Measurements from ENCODE around the gene DENND4B.

Gene DENND4B

GRCh38 chr1:153958111-153958960, 11.8 kb upstream of the DENND4B start, which contains the start of gene CRTC2:
CRTC2 (minus strand) TSS chr1:153958612; CDS start chr1:153958497, 115 bp downstream.
- no peaks in the 10 kb centered on the region for H3K27me3 ChIP-seq
- H3K4me3 ChIP-seq: peak within 1 kb of the TSS; percentile 78 to 83
- peaks cover 0 to 57% (median 49%) of the 10 kb centered on the region in 4 donors for H3K4me1 ChIP-seq
- H3K9me3 ChIP-seq: no peaks in the 10 kb centered on the region
- DNase-seq: peak; percentile 99 to 100
- intact Hi-C loops (cut with DNase I; ENCODE audit: low total_unique reads): no loop called here
- peaks cover 9 to 32% (median 28%) of the 10 kb centered on the region in 3 donors for H3K36me3 ChIP-seq
- TF ChIP-seq CTCF (IDR thresholded peaks at IDR 0.05): peak in 1 of 2 experiments; percentile 4
- peak within 1 kb of the TSS; percentile 86 to 92 for H3K27ac ChIP-seq

GRCh38 chr1:153957744-153958110, 11.2 kb upstream of the DENND4B start:
- intact Hi-C loops (cut with DNase I; ENCODE audit: low total_unique reads): no loop called here
- Histone ChIP-seq H3K4me1 (peaks cover 0 to 57% (median 48%) of the 10 kb centered on the region in 4 donors), H3K36me3 (peaks cover 15 to 38% (median 34%) of the 10 kb centered on the region in 3 donors), H3K27me3 (no peaks in the 10 kb centered on the region), H3K4me3 (peak overlapping the region; percentile 78 to 83), H3K27ac (peak overlapping the region; percentile 86 to 92), H3K9me3 (no peaks in the 10 kb centered on the region)
- peak in 1 of 2 experiments; percentile 3 for TF ChIP-seq CTCF (IDR thresholded peaks at IDR 0.05)
- no peak for DNase-seq

GRCh38 chr1:153956997-153957715, 10.6 kb upstream of the DENND4B start:
- no peaks in the 10 kb centered on the region for H3K27me3 ChIP-seq
- H3K4me1 ChIP-seq: peaks cover 0 to 51% (median 43%) of the 10 kb centered on the region in 4 donors
- intact Hi-C loops (cut with DNase I; ENCODE audit: low total_unique reads): no loop called here
- TF ChIP-seq CTCF (IDR thresholded peaks at IDR 0.05): no peak
- H3K4me3 ChIP-seq: peak overlapping the region; percentile 78 to 83
- H3K27ac ChIP-seq: peak overlapping the region; percentile 86 to 92
- no peak for DNase-seq
- H3K36me3 ChIP-seq: peaks cover 20 to 44% (median 40%) of the 10 kb centered on the region in 3 donors
- no peaks in the 10 kb centered on the region for H3K9me3 ChIP-seq

- no peak for DNase-seq
- intact Hi-C loops (cut with DNase I; ENCODE audit: low total_unique reads): no loop called here
- H3K9me3 ChIP-seq: no peaks in the 10 kb centered on the region
- H3K27me3 ChIP-seq: no peaks in the 10 kb centered on the region
- peaks cover 0 to 41% (median 32%) of the 10 kb centered on the region in 4 donors for H3K4me1 ChIP-seq
- no peak for TF ChIP-seq CTCF (IDR thresholded peaks at IDR 0.05)
- H3K27ac ChIP-seq: no peak overlapping the region
- H3K36me3 ChIP-seq: peaks cover 40 to 57% (median 55%) of the 10 kb centered on the region in 3 donors
- H3K4me3 ChIP-seq: no peak overlapping the region
These were observed 8.3 kb upstream of the DENND4B start for GRCh38 chr1:153954826-153955225.

GRCh38 chr1:153953859-153954365, 7.4 kb upstream of the DENND4B start:
- TF ChIP-seq CTCF (IDR thresholded peaks at IDR 0.05): no peak
- H3K9me3 ChIP-seq: no peaks in the 10 kb centered on the region
- DNase-seq: no peak
- H3K4me3 ChIP-seq: no peak overlapping the region
- peaks cover 45 to 61% (median 60%) of the 10 kb centered on the region in 3 donors for H3K36me3 ChIP-seq
- H3K4me1 ChIP-seq: peaks cover 0 to 37% (median 26%) of the 10 kb centered on the region in 4 donors
- no peaks in the 10 kb centered on the region for H3K27me3 ChIP-seq
- no peak overlapping the region for H3K27ac ChIP-seq
- intact Hi-C loops (cut with DNase I; ENCODE audit: low total_unique reads): no loop called here

Data from tibial artery (tissue), 4 donors.